Measurements from ENCODE around the gene ROBO2. TPM values are rescaled to one million over a fixed set of nuclear protein-coding genes. Genes with fewer than 3 reads are reported as not detected.

The ROBO2 gene
- total and polyA plus RNA-seq, 11 donors: 0.04 to 0.93 (median 0.06) TPM; not detected in 6

DNA sequence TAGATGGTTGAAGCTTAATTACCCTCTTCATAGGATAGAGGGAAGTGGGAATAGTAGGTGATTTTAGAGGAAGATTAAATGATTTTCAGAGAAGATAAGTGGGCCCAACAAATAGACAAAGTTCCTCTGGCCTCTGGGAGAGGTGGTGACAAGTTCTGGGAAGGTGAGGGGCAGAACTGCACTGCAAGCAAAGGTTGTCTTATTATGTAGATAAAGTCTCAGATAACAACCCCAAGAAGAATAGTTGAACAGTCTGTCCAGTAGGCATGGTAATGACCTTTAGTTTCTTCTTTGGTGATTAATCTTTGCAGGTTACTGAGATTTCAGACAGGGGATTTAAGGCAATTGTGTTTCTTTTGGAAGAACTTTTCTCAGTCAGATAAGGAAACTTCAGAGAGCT lies 439.1 kb downstream of the ROBO2 start:
- DNase-seq (no peak), ATAC-seq (no peak)
- H3K36me3 ChIP-seq: no peaks in the 10 kb centered on the region
- H3K4me1 ChIP-seq: no peaks in the 10 kb centered on the region
- intact Hi-C loops (cut with DNase I): no loop called here
- H3K9me3 ChIP-seq: peaks cover 0 to 5% (median 0%) of the 10 kb centered on the region in 12 donors
- H3K27me3 ChIP-seq: no peaks in the 10 kb centered on the region
- no peak overlapping the region for H3K27ac ChIP-seq
- TF ChIP-seq, protein P1, sequence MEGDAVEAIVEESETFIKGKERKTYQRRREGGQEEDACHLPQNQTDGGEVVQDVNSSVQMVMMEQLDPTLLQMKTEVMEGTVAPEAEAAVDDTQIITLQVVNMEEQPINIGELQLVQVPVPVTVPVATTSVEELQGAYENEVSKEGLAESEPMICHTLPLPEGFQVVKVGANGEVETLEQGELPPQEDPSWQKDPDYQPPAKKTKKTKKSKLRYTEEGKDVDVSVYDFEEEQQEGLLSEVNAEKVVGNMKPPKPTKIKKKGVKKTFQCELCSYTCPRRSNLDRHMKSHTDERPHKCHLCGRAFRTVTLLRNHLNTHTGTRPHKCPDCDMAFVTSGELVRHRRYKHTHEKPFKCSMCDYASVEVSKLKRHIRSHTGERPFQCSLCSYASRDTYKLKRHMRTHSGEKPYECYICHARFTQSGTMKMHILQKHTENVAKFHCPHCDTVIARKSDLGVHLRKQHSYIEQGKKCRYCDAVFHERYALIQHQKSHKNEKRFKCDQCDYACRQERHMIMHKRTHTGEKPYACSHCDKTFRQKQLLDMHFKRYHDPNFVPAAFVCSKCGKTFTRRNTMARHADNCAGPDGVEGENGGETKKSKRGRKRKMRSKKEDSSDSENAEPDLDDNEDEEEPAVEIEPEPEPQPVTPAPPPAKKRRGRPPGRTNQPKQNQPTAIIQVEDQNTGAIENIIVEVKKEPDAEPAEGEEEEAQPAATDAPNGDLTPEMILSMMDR (IDR thresholded peaks at IDR 0.05): no peak
- TF ChIP-seq POLR2A (IDR thresholded peaks at IDR 0.05): no peak
- H3K4me3 ChIP-seq: no peak overlapping the region

DNA sequence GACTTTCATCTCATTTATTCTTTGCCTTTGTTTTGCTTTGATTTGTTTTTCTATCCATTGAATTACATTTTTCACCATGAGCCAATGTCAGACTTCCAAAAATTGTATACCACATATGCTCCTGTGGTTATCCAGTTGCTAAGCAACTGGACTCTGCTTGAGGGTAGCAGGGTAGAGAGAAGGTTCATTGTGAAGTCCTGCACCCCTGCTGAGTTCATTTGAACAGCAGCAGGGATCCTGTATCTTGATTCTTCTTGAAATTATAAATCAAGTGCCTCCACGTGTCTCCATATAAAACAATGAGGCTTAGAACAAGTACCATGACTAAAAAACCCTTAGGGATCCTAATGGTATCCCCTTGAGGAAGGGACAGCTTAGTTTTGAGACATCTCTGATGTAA lies 449.3 kb downstream of the ROBO2 start:
- Histone ChIP-seq H3K4me1 (no peaks in the 10 kb centered on the region), H3K4me3 (no peak overlapping the region), H3K27ac (no peak overlapping the region), H3K9me3 (peaks cover 0 to 12% (median 4%) of the 10 kb centered on the region in 12 donors), H3K36me3 (no peaks in the 10 kb centered on the region), H3K27me3 (no peaks in the 10 kb centered on the region)
- DNase-seq: no peak
- 65 to 75% (median 72%) methylated on average over 1 of the region's 1 CpG for WGBS, 4 donors
- ATAC-seq: no peak
- intact Hi-C loops (cut with DNase I): no loop called here
- TF ChIP-seq POLR2A (IDR thresholded peaks at IDR 0.05): no peak
- TF ChIP-seq, protein P1 (IDR thresholded peaks at IDR 0.05): no peak

DNA sequence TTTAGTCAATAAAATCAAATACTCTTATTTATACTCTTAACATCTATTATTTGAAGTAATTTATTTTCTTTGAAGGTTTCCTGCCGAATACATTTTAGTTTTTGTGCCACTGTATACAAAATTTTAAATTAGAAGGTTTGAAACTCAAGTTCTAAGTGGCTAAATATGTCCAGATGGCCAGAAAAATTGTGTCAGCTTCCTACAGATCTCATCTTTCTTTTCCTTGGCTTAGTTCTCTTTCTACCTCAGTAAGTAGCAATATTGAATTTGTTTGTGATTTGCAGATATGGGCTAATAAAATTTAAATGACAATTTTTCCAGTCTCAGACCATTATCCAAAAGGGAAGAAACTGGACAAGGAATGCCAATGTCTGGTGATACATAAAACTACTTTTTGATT lies 452.1 kb downstream of the ROBO2 start:
- no peak overlapping the region for H3K4me3 ChIP-seq
- H3K4me1 ChIP-seq: no peaks in the 10 kb centered on the region
- TF ChIP-seq, protein P1 (IDR thresholded peaks at IDR 0.05): no peak
- TF ChIP-seq POLR2A (IDR thresholded peaks at IDR 0.05): no peak
- DNase-seq (no peak), ATAC-seq (no peak)
- no peaks in the 10 kb centered on the region for H3K27me3 ChIP-seq
- intact Hi-C loops (cut with DNase I): no loop called here
- peaks cover 0 to 3% (median 0%) of the 10 kb centered on the region in 12 donors for H3K9me3 ChIP-seq
- WGBS, 4 donors: 68 to 77% (median 71%) methylated on average over 1 of the region's 1 CpG
- H3K36me3 ChIP-seq: no peaks in the 10 kb centered on the region
- no peak overlapping the region for H3K27ac ChIP-seq

DNA sequence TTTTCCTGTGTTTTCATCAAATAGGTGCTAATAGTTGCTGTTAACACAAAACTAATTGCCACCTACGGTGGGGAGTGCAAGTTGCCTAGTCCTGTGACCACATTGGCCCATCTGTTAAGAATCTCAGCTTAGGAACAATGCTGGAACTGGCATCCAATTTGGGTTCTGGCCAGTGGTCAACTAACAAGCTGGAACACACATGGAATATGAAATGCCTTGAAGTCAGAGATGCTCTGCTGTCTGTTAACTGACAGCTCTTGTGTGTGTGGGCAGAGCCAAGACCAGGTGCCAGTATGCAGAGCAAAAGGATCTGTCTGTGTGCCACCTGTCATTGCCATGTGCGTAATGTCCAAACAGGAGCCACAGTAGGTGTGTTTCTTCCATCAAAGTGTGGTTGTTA lies 460.8 kb downstream of the ROBO2 start:
- ATAC-seq (no peak), DNase-seq (no peak)
- Histone ChIP-seq H3K27me3 (no peaks in the 10 kb centered on the region), H3K36me3 (no peaks in the 10 kb centered on the region), H3K9me3 (no peaks in the 10 kb centered on the region), H3K4me1 (no peaks in the 10 kb centered on the region), H3K27ac (no peak overlapping the region), H3K4me3 (no peak overlapping the region)
- intact Hi-C loops (cut with DNase I): no loop called here
- 48 to 57% (median 56%) methylated on average over 2 of the region's 2 CpGs for WGBS, 4 donors
- TF ChIP-seq, protein P1 (IDR thresholded peaks at IDR 0.05): no peak
- no peak for TF ChIP-seq POLR2A (IDR thresholded peaks at IDR 0.05)

Measured in heart left ventricle (tissue), 16 donors.